ENCODE results near the gene GRM8.

DNA sequence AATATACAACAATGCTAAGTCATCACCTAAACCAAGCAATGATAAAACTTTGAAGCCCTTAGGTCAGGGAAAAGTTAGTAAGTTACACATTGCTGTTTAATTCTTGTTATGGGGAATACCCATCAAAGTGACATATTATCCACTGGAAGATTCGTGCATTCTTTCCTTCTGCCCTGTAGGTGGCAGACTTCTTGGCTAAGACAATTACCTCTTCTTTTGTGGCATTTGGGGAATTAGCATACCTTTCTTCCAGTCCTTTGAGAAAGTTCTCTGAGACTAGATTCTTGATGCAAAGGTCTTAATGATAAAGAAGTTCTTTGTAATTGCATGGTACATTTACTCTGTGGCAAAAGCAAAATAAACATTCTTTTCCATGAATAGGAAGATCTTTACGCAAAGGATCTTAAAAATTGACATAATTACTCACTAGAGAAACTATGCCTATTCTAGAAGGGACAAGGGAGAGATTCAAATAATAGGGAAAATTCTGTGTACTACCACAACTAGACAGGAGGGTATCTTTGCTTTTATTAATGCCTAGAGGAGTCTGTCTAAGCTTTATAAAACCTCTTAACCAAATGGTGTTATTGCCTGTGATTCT lies 395.9 kb downstream of the GRM8 start:
- TF ChIP-seq TEAD2 (tag; IDR thresholded peaks at IDR 0.05), result no peak
- 0 out of 2 replicates have a peak, but pooled peaks have one; percentile 12 for TF ChIP-seq SMC3 (conservative IDR thresholded peaks at IDR 0.05; ENCODE audit: insufficient read depth, low read depth, low read length)

Data from K562 (cell line).